Measurements from ENCODE around the gene ANKRD13C. TPM values are rescaled to one million over a fixed set of nuclear protein-coding genes. Genes with fewer than 3 reads are reported as not detected.
"Not testable (repeated sequence)": the region's sequence is repeated elsewhere in the genome, so short reads cannot be mapped to it uniquely, and the experiment has no call there.

Gene ANKRD13C
- total RNA-seq, 1 donor from 2014 or later, result 33.2 TPM

DNA sequence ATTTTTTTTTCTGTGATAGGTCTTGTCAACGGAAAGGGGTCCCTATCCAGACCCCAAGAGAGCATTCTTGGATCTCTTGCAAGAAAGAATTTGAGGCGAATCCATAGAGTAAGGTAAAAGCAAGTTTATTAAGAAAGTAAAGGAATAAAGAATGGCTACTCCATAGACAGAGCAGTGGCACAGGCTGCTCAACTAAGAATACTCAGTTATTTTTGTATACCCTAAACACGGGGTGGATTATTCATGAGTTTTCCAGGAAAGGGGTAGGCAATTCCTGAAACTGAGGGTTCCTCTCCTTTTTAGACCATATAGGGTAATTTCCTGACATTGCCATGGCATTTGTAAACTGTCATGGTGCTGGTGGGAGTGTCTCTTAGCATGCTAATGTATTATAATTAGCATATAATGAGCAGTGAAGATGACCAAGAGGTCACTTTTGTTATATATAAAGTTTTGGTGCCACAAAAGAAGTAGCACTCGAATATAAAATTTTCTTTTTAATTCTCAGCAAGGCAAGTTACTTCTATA lies 12.0 kb upstream of the ANKRD13C start:
- DNase-seq (ENCODE audit: low spot score); intact Hi-C loops (cut with DNase I); ATAC-seq: not testable (repeated sequence)

DNA sequence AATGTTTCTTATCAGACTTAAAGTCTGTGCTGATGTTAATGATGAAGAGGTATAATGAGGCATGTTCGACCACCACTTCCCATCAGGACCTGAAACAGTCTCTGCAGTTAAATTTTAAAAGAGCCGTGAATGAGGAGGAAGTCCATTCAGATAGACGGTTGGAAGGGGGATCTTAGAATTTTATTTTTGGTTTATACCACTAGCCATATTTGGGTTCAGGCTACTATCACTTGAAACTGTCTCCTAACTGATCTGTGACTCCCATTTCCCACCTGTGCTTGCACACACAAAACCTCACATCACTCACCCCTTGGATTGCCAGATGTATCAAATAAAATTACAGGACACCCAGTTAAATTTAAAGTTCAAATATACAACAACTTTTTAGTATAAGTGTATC lies 9.9 kb upstream of the ANKRD13C start:
- ATAC-seq, result no peak
- intact Hi-C loops (cut with DNase I), result no loop called here

GRCh38 chr1:70361727-70362398 lies 7.3 kb upstream of the ANKRD13C start:
- no peak for ATAC-seq
- intact Hi-C loops (cut with DNase I), result no loop called here
- no peak for DNase-seq (ENCODE audit: low spot score)

More for the DNA sequence above, 9.9 kb upstream of the ANKRD13C start:
- no peak for DNase-seq (ENCODE audit: low spot score)

GRCh38 chr1:70360321-70360720 lies 5.8 kb upstream of the ANKRD13C start:
- intact Hi-C loops (cut with DNase I), result no loop called here
- no peak for DNase-seq (ENCODE audit: low spot score)
- no peak for ATAC-seq

GRCh38 chr1:70358921-70359564 lies 4.5 kb upstream of the ANKRD13C start:
- ATAC-seq (no peak), DNase-seq (ENCODE audit: low spot score) (no peak)
- intact Hi-C loops (cut with DNase I), result no loop called here

DNA sequence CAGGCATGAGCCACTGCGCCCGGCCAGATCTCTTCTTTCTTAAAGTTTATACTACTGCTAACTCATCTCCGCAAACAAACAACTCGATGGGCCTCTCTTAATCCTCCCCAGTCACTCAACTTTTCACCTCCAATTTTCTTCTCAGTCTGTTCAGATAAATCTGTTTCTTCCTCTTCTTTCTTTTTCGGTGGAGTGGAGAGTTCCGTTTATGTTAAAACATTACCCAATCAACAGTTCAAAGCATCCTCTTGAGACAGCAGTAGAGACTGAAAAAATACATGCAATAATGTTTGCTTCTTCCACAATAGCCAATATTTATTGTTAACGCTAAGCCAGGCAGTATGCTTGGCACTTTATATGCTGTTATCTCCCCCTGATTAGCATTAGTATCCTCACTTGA lies 1.4 kb upstream of the ANKRD13C start:
- DNase-seq (ENCODE audit: low spot score) (no peak), ATAC-seq (no peak)
- intact Hi-C loops (cut with DNase I), result no loop called here

GRCh38 chr1:70355111-70355407 lies 537 bp upstream of the ANKRD13C start:
- ATAC-seq (no peak), DNase-seq (ENCODE audit: low spot score) (no peak)
- intact Hi-C loops (cut with DNase I), result no loop called here

- intact Hi-C loops (cut with DNase I), result no loop called here
- no peak for DNase-seq (ENCODE audit: low spot score)
- ATAC-seq, result peak; percentile 51
Measured at GRCh38 chr1:70353601-70354331, 756 bp downstream of the ANKRD13C start.

DNA sequence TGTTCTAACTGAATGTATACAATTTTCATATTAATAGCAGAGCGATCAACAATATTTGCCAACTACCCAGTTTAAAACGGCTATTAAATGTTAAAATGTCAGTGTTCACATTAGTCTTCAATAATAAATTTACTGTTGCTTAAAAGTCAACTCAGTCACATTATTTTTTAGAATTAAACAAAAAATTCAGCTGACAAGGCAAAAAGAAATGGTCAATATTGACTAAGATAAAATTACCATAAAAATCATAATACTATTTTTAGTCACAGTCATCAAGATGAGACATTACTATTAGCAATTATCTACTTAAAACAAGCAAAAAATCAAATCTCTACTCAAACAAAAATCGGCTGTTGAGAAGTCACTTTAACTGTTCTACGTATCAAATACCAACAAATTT lies 1.5 kb downstream of the ANKRD13C start:
- DNase-seq (ENCODE audit: low spot score) (no peak), ATAC-seq (no peak)
- intact Hi-C loops (cut with DNase I), result no loop called here

DNA sequence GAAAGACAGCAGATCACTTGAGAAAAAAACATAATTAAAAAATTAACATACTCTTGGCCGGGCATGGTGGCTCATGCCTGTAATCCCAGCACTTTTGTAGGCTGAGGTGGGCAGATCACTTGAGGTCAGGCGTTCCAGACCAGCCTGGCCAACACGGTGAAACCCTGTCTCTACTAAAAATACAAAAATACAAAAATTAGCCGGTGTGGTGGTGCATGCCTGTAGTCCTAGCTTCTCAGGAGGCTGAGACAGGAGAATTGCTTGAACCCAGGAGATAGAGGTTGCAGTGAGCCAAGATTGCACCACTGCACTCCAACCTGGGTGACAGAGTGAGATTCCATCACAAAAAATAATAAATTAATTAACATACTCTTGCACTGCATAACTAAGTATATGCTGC lies 4.7 kb downstream of the ANKRD13C start:
- intact Hi-C loops (cut with DNase I); DNase-seq (ENCODE audit: low spot score); ATAC-seq: not testable (repeated sequence)

DNA sequence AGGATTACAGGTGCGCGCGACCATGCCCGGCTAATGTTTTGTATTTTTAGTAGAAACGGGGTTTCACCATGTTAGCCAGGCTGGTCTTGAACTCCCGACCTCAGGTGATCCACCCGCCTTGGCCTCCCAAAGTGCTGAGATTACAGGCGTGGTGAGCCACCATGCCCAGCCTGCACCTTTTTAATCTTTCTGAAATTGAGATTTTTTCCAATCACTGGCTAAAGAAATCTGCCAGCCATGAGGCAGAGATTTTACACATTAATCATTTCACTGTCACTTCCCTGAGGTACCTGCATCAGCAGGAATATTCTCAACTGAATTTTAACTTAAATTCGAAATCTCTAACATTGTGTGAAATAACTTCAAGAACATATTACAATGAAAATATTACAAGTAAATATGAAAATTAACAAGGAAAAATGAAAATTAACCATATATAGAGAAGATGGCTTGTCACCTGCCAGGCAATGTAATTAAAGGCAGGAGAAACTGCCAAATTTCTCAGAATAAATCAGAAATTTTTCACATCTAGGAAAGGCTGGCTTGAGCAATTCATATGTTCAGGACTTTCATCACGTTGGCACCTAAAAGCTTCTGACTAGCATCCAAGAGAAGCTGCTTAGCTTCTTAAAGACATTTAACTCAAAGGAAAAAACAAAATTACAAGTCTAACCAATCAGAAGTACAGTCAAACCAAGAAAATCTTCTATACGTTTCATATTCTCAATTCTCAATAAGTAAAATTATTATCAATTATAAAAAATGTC lies 5.9 kb downstream of the ANKRD13C start:
- no peak for DNase-seq (ENCODE audit: low spot score)
- ATAC-seq, result no peak
- intact Hi-C loops (cut with DNase I), result no loop called here

DNA sequence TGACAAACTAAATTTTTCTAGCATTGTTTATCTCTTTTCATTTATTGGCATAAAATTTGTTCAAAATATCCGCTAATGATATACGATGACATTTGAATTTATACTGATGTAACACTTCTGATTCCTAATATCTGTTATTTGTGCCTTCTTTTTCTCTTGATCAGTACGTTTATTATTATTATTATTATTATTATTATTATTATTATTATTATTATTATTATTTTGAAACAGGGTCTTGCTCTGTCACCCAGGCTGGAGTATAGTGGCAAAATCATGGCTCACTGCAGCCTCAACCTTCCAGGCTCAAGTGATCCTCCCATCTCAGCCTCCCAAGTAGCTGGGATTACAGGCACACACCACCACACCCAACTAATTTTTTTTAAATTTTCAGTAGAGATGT lies 14.9 kb downstream of the ANKRD13C start:
- ATAC-seq; intact Hi-C loops (cut with DNase I); DNase-seq (ENCODE audit: low spot score): not testable (repeated sequence)

DNA sequence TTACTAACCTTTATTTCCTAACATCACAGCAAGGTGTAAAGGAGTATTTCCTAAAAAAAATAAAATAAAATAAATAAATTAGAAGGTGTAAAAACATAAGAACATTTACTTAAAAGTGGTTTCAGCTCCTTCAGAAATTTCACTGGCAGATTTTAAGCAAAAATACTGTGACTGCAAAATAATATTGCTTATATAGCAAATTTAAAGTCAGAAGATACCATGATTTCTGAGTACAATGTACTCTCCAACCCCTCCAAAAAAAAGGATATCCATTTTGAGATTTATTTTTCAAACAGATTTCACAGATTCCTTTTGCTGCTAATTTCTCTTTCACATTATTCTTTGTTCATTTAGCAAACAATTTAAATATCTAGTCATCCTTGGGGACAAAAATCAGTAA lies 18.5 kb downstream of the ANKRD13C start:
- ATAC-seq, result no peak
- DNase-seq (ENCODE audit: low spot score), result no peak
- intact Hi-C loops (cut with DNase I), result no loop called here

DNA sequence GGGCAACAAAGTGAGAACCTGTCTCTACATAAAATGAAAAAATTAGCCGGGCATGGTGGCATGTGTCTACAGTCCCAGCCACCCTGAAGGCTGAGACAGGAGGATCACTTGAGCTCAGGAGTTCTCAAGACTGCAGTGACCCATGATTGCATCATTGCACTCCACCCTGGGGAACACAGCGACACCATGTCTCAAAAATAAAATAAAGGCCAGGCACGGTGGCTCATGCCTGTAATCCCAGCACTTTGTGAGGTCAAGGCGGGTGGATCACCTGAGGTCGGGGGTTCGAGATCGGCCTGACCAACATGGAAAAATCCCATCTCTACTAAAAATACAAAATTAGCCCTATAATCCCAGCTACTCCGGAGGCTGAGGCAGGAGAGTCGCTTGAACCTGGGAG lies 20.1 kb downstream of the ANKRD13C start:
- DNase-seq (ENCODE audit: low spot score) (no peak), ATAC-seq (no peak)
- intact Hi-C loops (cut with DNase I), result no loop called here

GRCh38 chr1:70333245-70333644 lies 21.3 kb downstream of the ANKRD13C start:
- DNase-seq (ENCODE audit: low spot score) (no peak), ATAC-seq (no peak)
- intact Hi-C loops (cut with DNase I), result no loop called here

DNA sequence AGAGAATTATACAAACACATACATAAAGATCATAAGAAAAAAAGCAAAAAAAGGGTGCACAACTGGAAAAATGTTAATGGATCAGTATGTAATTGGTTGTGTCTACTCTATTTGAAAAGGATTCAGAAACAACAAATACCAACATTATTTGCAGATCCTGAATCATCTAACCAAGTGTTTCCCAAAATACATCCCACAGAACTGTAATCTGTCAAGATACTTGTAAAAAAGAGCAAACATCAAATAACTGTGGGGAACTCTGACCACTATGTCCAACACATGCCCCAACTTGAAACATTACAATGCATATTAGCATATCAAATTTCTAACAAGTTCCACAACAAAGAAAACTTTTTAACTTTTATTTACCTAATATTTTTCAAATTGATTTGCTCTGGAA lies 22.6 kb downstream of the ANKRD13C start:
- intact Hi-C loops (cut with DNase I), result no loop called here
- DNase-seq (ENCODE audit: low spot score) (no peak), ATAC-seq (no peak)

DNA sequence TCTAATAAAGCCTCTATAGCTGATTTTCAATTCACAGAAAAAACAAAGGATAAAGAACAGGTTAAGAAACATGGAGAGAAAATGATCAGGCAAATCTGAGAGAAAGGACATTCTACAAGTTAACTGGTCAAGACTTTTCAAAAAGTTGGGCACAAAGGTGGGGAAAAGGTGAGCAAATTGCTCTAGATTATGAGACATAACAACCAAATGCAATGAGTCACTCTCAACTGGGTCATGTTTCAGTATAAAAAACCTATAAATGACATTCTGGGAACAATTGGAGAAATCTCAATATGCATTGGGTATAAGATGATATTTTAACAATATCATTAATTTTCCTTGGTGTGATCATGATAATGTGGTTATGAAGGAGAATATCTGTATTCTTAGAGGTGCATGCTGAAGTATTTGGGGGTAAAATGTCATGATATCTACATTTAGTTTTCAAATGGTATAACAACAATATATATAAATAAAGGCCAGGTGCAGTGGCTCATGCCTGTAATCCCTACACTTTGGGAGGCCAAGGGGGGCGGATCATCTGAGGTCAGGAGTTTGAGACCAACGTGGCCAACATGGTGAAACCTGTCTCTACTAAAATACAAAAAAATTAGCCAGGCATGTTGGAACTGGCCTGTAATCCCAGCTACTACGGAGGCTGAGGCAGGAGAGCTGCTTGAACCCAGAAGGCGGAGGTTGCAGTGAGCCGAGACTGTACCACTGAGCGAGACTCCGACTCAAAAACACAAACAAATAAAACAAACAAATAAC lies 27.0 kb downstream of the ANKRD13C start:
- no peak for ATAC-seq
- no peak for DNase-seq (ENCODE audit: low spot score)
- intact Hi-C loops (cut with DNase I), result no loop called here

DNA sequence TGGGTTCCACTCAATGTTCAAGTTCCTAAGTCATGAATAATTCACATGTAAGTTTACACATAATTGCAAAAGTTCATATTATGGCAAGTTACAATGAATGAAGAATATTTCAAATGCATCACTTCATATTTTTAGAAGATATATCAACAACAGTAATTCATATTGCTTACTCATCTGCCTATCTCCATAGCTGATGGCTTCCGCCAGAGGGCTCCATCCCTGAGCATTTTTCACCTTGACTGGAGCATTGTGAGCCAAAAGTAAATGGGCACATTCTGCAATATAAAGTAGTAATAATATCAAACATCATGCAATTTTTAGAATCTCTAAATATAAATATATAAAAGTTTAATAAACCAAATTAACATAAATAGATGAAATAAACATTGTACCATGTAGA lies 29.8 kb downstream of the ANKRD13C start:
- intact Hi-C loops (cut with DNase I), result no loop called here

DNA sequence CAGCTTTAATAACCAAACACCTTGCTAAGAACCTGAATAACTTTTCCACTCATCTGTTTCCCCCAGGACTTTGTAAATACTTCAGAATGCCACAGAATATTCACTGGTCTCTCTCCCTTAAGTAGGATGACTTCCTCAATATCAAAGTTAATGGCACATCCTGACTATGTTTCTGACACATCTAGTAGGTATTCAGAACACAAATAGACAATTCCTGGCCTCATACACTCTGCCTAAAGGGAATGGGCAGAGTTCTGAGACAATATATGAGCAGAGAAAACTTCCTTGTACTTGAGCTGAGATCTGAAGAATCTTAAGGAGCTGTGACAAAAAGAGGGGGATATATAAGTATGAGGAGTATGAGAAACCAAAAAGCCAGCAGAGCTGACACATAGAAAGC lies 34.8 kb downstream of the ANKRD13C start:
- intact Hi-C loops (cut with DNase I), result no loop called here
- no peak for ATAC-seq
- DNase-seq (ENCODE audit: low spot score), result no peak

More for the DNA sequence above, 29.8 kb downstream of the ANKRD13C start:
- ATAC-seq (no peak), DNase-seq (ENCODE audit: low spot score) (no peak)
